Measurements from ENCODE around the gene TMEM44. TPM values are rescaled to one million over a fixed set of nuclear protein-coding genes. Genes with fewer than 3 reads are reported as not detected.
"Not testable (repeated sequence)": the region's sequence is repeated elsewhere in the genome, so short reads cannot be mapped to it uniquely, and the experiment has no call there.

Gene TMEM44
- total RNA-seq, 1 donor from 2014 or later, result 12.4 TPM

- DNase-seq (ENCODE audit: low spot score), result no peak
These were observed 76.8 kb downstream of the TMEM44 start for GRCh38 chr3:194556086-194557056.

GRCh38 chr3:194555175-194556062, 77.8 kb downstream of the TMEM44 start:
- DNase-seq (ENCODE audit: low spot score), result no peak

GRCh38 chr3:194554473-194555123, 78.6 kb downstream of the TMEM44 start:
- no peak for DNase-seq (ENCODE audit: low spot score)

DNA sequence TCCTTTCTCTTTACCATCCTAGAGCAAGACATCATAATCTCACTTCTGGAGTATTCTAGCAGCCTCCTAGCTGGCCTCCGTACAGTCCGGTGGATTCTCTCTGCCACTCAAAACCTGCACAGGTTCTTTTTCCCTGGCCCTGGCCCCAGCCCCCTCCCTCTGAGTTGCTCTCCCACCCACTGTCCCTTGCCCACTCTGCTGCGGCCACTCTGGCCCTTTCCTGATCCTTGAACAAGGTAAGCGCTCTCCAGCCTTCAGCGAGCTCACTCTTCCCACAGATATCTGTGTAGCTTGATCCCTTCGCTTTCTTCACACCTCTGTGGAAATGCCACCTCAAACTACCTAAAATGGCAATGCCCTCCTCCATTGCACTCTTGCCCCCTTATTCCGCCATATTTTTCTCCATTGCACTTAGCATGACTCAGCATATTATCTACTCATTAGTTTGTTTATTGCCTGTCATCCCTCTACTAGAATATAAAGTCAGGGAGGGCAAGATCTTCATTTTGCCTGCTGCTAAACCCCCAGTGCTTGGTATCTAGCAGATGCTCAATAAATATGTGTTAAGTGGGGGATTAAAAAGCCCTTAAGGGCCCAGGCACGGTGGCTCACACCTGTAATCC, 80.8 kb downstream of the TMEM44 start:
- peak; percentile 71 for DNase-seq (ENCODE audit: low spot score)

GRCh38 chr3:194549853-194550252, 83.4 kb downstream of the TMEM44 start:
- no peak for DNase-seq (ENCODE audit: low spot score)

- DNase-seq (ENCODE audit: low spot score), result no peak
These were observed 84.6 kb downstream of the TMEM44 start for GRCh38 chr3:194548346-194549321.

- DNase-seq (ENCODE audit: low spot score), result no peak
These were observed 86.2 kb downstream of the TMEM44 start for GRCh38 chr3:194547042-194547441.

DNA sequence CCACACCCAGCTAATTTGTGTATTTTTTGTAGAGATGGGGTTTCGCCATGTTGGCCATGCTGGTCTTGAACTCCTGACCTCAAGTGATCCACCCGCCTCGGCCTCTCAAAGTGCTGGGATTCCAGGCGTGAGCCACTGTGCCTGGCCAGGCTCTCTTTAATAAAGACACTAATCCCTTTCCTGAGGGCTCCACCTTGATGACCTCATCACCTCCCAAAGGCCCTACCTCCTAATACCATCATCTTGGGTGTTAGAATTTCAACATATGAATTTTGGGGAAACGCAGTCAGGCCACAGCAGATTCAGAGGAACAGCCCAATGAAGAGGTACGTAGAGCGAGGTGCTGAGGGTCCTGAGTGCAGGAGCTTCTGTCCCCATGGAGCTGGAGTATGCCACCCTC, 87.7 kb downstream of the TMEM44 start:
- not testable (repeated sequence) for DNase-seq (ENCODE audit: low spot score)

DNA sequence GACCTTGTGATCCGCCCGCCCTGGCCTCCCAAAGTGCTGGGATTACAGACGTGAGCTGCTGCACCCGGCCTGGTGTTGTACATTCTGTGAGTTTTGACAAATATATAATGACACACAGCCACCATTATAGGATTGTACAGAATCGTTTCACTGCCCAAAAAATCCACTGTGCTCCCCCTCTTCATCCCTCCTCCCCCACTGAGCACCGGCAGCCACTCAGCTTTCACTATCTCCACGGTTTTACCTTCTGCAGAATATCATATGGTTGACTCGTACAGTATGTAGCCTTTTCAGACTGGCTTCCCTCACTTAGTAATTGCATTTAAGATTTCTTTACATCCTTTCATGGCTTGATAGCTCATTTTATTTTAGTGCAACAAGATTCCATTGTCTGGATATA, 89.7 kb downstream of the TMEM44 start:
- no peak for DNase-seq (ENCODE audit: low spot score)

GRCh38 chr3:194541483-194541882, 91.7 kb downstream of the TMEM44 start:
- DNase-seq (ENCODE audit: low spot score), result no peak

DNA sequence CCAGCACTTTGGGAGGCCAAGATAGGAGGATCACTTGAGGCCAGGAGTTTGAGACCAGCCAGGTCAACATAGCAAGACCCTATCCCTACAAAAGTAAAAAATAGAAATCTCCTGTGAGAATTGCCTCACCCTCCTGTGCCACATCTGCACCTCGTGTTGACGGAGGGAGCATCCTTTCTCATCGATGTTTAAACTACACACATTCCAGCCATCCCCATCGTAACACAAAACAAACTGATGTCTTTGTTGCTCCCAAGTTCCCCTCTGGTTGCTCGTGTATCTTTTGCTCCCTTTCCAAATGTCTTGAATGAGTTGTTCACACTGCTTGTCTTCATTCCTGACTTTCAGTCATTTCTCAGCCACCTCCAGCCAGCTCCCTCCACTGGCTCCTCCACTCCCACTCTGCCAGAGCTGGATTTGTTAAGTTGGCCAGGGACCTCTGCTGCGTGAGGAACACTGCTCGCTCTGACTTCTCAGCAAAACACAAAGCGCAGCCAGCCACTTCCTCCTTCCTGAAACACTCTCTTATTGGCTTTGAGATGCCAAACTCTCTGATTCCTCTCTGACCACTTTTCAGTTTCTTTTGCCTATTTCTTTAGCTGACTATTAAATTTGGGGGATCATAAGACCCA, 92.8 kb downstream of the TMEM44 start:
- DNase-seq (ENCODE audit: low spot score), result no peak

DNA sequence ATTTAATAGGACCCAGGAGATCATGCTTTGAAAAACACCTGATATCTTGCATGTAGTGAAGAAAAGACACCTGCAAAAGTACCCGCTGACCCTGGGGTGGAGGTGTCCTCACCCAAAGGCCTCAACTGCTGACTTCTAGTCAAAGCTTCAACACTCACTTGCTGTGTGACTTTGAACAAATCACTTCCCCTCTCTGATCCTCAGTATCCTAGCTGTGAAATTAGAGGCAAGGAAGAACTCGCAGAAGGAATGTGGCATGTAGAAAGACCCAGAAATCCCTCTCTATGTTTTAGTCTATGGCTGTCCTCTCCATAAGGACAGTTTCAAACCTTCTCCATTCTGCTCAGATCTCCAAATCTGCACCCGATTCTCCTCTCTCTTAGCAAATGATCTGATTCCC, 93.7 kb downstream of the TMEM44 start:
- no peak for DNase-seq (ENCODE audit: low spot score)

GRCh38 chr3:194537732-194538247, 95.4 kb downstream of the TMEM44 start:
- no peak for DNase-seq (ENCODE audit: low spot score)

Other genes starting within 250 kb of the TMEM44 start
- not detected for gene GP5, start 234.2 kb downstream of the TMEM44 start, total RNA-seq
- gene ATP13A3, start 146.4 kb downstream of the TMEM44 start, total RNA-seq, result 204 TPM
- 37.6 TPM for gene LSG1, start 38.8 kb upstream of the TMEM44 start, total RNA-seq
- 22.3 TPM for gene FAM43A, start 52.5 kb upstream of the TMEM44 start, total RNA-seq